ENCODE data around the gene SPZ1.

DNA sequence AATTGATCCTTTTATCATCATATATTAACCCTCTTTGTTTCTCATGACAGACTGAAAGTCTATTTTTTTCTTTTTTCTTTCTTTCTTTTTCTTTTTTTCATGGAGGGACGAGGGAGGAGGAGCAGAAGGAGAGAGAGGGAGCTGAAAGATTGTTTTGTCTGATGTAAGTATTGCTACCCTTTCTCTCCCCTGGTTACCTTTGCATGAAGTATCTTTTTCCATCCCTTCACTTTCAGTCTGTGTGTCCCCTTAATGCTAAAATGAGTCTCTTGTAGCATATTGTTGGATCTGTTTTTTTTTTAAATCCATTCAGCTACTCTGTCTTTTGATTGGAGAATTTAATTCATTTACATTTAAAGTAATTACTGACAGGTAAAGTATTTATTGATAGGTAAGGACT is 36.4 kb upstream of the SPZ1 start:
- no peak for TF ChIP-seq YY1 (IDR thresholded peaks at IDR 0.05; ENCODE audit: insufficient read depth, insufficient read length)
- TF ChIP-seq ZNF274 (IDR thresholded peaks at IDR 0.05; ENCODE audit: low read depth, low read length): no peak
- TF ChIP-seq SUZ12 (IDR thresholded peaks at IDR 0.05; ENCODE audit: extremely low read depth, insufficient read depth, insufficient read length): no peak
